GM11168 (cell line): Measurements from ENCODE around the gene RALGPS1.

Source experiments
- in situ Hi-C: fragments of 300-500 bp; cut with MboI; formaldehyde crosslinking; loops from one replicate; pipeline ENCODE4 v1.12.0; 2022; ENCODE audit warnings: low sequenced_read_pairs; ENCODE audit not compliant: unreplicated experiment

RALGPS1 gene

DNA sequence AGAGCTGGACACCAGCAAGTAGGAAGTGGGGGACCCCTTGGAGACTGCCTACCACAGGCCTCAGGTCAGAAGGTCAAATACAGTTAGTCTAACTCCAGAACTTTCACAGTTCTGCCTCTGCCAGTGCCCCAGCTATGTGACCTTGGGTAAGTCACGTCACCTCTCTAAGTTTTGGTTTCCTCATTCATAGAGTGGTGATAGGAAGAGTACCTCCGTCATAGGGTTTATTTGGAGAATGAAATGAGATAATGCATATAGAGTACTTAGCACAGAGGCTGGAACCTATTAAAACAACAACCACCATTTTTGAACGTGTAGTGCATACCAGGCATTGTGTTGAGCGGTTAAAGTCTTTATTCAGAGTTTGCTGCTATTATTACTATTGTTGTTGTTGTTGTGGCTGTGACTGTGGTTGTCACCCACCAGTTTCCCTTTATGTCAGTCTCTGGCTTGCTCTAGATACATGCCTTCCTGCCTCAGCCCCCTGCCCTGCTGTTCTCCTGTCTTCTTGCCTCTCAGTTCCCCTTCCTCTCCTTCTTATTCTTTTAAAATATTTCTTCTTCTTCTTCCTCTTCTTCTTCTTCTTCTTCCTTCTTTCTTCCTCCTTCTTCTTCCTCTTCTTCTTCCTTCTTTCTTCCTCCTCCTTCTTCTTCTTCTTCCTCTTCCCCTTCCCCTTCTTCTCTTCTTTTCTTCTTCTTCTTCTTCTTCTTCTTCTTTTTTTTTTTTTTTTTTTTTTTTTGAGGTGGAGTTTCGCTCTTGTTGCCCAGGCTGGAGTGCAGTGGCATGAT is 67.8 kb downstream of the RALGPS1 start:
- in situ Hi-C loops: no loop called here

DNA sequence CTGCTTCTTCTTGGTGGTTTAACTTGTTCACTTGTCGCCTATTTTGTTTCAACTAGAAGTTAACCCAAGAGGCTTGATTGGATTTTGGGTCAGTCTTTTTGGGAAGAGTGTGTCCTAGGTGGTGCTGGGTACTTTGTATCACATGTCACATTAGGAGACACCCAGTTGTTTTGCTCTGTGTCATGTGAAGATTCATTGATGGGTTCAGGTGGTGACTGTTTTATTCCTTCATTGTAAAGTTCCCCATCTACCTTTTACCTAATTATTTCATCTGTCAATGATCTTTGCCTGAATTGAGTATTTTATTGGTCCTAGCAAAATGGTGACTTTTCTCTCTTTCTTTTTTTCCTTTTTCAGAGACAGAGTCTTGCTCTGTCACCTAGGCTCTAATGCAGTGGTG is 69.2 kb downstream of the RALGPS1 start:
- in situ Hi-C loops: no loop called here

DNA sequence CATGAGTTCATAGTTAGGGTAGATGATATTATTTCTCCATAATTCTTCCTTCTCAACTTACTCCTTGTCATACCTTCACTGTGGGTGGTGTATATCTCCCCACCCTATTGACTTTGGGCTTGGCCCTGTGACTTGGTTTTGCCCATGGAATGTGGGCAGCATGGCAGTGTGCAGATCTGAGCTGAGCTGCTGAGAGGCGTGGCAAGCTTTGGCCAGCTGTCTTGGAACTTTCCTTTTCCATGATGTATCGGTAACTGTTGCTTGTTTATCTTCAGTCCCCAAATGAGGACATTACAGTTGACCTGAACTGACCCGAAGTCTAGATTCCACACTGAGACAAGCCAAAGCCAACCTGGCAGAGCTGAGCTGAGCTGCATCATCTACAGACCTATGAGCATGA is 70.4 kb downstream of the RALGPS1 start:
- in situ Hi-C loops: no loop called here

DNA sequence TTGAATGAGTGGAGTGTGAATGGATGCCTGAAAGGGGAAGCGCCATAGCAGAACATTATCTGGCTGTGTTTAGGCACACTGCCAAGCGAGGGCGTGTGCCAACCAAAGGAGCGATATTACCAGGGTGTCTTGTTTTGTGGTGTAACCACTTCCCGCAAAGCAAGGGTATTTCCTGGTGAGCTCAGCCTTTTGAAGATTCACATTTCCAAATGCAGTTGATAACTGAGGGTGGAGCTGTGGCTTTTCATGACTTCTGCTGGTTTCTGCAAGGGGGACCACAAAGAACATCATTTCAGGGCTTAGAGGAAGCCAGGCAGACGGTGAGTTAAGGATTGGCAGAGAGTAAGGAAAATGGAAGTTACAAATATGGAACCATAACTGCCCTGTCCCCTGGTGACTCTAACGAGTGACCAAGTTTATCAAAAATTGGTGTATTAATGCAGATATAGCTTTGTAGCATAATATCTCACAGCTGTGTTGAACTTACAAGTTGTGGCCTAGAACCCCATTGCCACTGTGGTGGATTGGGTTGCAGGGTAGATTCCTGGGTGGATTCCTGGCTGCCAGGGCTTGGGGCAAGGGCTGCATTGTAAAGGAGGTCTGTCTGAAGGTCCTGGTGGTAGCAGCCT is 71.4 kb downstream of the RALGPS1 start:
- in situ Hi-C loops: no loop called here

DNA sequence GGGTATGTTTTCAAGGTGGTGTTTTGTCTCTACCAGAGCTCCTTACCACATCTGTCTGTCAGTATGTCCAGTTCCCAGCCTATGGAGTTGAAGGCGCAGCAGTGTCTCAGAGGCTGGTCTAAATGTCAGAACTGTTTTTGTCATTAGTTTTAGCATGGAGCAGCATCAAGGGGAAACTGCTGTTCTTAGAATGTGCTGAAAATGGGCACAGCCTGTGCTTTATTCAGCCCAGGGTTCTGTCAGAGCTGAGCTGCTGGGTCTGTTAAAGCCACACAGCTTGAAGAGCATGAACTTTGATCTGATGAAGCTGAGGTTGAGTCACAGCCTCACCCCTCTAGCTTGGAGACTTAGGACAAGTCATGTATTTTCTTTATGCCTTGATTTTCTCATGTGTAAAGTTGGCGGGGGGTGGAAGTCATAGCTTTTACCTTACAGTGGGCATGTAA is 71.9 kb downstream of the RALGPS1 start:
- in situ Hi-C loops: no loop called here

DNA sequence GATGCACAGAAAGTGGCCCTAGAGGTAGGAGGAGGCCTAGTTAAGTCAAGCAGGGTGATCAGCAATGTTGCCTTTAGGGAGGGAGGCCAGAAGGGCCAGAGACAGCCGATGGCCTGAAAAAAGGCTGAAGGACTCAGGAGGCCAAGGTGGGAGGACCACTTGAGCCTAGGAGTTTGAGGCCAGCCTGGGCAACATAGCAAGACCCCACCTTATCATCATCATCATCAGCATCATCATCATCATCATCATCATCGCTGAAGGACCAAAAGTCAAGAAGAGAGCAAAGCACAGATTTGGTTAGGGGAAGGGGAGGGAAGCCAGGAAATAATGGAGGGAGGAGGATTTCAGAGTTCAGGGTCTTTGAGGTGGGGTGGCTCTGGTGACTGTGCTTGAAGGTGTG is 74.3 kb downstream of the RALGPS1 start:
- in situ Hi-C loops: no loop called here

DNA sequence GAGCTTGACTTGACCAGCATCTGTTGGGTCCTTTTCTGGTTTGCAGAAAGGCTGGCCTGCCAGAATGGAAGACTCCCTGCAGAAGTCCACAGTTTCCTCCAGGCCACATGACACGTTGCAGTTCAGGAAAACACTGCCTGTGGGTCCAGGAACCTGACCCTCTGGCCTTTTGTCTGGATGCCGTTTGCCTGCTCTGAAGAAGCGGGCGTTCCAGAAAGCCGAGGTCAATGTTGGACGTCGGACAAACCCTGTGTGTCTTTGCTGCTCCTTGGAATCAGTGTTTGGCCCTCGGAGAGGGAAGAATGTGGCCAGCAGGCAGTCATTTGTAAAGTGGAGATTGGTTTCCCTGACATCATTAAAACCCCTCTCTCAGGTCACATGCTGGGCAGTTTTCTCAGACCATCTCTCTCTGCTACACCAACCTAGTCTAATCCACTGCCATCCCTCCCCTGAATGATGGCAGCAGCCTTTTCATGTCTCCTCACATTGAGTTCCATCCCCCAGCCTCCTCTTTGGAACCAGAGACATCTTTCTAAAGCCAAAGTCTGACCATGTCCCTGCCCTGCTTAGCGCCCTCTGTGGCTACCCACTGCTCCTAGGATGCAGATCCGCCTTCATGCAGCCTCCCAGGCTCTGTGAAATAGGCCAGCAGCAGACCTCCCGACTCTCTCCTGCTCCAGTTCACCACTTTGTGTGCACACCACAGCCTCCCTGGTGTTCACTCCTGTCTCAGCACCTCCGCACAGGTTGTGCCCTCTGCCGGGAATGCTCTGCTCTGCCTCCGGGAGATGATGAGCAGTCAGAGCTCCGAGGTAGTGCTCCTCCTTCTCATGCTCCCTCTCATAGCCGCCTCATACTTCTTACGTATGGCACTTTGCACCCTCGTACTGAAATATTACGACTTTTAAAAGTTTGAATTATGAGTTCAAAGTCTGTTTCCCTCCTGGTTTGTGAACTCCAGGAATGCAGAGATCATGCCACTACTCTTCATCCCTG is 75.6 kb downstream of the RALGPS1 start:
- in situ Hi-C loops: no loop called here

DNA sequence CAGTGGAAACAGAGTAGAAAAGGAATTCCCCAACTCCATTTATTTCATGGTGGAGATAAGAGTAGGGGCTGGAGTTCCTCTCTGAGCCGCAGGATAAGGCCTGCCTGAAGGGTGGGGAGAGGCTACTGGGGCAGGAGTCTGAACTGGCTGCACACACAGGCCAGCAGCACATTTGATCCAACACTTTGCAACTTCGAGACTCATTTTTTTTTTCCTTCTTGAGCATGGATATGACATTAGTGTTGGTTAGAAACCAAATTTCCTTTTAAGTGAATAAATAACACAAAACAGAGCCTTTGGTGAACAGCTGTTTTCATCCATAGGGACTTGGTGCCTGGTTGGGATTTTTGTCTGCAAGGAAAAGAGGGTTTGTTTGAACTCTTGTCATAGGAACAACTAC is 76.6 kb downstream of the RALGPS1 start:
- in situ Hi-C loops: no loop called here

DNA sequence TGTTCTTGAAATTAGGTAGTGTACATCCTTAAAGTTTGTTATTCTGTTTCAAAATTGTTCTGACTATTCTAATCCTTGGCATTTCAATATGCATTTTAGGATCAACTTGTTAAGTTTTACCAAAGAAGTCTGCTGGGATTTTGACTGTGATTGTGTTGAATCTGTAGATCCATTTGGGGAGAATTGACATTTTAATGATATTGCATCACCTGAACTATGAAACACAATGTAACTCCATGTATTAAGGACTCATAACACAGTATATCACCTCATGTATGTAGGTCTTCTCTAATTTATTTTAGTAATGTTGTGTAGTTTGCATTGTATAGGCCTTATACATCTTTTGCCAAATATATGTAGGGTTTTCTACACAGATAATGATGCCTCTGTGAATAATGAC is 77.8 kb downstream of the RALGPS1 start:
- in situ Hi-C loops: no loop called here

DNA sequence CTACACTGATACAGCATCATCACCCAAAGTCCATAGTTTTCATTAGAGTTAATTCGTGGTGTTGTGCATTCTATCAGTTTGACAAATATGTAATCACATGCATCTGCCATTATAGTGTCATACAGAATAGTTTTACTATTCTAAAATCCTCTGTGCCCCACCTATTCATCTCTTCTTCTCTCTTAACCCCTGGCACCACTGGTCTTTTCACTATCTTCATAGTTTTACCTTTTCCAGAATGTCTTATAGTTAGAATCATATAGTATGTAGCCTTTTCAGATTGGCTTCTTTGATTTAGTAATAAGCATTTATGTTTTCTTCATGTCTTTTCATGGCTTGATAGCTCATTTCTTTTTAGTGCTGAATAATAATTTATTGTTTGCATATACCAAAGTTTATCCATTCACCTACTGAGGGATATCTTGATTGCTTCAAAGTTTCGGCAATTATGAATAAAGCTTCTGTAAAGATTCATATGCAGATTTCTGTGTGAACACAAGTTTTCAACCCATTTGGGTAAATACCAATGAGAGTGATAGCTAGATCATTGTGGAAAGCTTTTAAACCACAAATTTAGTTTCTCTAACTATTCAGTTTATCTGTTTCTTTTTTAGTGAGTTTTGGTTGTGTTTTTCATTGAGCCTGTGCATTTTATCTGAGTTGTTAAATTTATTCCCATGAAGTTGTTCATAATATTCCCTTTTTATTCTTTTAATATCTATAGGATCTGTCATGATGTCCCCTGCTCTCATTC is 84.9 kb downstream of the RALGPS1 start:
- in situ Hi-C loops: no loop called here

DNA sequence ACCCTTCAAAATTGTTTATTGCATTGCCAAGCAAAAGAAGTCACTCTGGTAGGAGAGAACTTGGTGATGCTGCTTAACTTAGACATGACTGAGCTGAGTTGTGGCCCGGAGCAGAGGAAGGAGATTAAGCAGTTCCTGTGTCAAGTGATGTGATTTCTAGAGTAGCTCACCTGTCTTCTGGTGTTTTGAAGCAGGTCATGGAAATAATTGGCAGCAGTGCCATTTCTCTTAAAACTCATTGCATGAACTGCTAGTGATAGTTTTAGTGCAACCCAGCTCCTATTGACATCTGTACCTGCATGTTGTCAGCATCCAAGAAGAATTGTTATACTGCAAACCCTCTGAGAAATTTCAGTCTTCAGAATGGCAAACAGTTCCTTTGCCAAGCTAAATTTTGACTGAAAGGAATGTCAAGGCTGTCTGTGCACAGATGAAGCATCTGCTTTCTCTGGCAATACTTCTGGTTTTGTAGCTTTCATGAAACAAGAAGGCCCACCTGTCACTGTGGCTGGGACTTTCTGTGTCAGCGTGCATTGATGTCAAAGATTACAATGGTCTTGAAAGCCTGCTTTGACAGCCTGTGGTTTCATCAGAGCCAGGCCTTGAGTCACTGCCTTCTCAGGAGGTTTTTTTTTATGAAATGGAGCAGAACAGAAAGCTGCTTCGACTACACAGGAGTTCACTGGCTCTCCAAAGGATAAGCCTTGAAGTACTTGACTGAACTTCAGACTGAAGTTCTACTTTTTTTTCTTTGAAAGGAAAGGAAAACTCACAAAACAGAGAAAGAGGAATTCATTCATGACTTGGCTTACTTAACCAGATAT is 90.6 kb downstream of the RALGPS1 start:
- in situ Hi-C loops: no loop called here

DNA sequence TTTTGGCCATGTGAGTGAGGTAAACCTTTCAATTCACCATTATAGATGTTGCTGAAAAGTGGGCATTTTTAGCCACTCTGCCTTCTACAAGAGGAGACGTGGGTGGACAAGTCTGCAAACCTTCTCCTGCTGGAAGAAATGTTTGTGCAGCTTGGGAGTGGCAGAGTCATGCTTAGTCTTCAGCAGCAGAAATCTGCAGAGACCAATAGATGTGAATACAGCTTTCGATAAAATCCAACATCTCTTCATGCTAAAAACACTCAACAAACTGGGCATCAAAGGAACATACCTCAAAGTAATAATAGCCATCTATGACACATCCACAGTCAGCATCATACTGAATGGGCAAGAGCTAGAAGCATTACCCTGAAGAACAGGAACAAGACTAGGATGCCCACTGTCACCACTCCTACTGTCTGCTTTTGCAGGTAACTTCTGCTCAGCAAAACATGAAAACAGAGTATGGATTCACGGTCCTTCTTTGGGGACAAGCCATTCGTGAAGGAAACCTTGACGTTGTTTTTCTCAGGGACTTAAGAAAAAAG is 91.3 kb downstream of the RALGPS1 start:
- in situ Hi-C loops: no loop called here

DNA sequence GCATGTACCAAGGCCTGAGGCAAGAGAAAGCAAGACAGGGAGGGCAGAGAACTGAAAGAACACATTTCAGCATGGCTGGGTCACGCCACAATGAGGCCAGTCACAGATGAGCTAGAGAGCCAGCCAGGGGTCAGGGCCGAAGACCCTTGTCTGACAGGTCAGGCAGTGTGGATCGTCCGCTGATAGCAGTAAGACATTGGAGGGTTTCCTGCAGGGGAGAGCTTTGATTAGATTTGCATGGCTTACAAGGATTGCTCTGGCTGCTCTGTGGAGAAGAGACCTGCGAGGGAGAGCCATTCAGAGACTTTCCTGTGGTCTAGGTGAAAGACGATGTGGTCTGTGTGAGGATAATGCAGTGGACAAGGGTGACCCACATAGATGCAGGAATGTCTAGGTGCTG is 93.1 kb downstream of the RALGPS1 start:
- in situ Hi-C loops: no loop called here

DNA sequence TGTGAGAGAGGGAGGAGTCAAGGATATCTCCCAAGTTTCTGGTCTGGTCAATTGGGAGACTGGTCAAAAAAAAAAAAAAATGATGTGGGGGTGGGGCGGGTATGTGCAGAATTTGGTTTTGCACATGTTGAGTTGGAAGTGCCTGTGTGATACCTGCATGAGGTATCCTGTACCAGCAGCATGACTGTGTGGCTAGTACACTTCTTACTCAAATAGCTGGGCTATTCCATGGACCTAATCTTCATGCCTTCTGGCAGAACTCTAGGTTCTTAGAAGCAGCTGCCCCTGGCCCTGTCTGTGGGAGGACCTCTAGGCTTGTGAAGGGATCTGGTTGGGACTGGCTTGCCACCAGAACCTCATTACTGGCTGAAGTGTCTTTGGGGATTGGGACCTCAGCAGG is 93.5 kb downstream of the RALGPS1 start:
- in situ Hi-C loops: no loop called here

DNA sequence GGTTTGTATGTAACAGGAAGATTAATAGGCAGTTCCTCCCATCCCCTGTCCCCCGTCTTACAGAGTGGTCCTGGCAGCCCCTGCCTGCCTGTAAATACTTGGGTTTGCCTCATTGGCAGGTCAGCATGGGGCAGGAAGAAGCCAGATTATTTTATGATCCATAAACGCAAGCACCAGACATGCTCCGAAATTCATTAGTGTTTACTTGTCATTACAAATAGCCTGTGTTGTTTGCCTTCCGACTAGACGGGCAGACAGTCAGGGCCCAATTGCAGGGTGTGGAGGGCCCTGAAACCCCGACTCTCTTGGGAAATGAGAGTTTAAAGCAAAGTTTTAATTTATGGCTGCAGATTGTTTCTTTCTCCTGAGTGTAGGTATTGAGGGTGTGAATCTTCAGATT is 97.2 kb downstream of the RALGPS1 start:
- in situ Hi-C loops: no loop called here

DNA sequence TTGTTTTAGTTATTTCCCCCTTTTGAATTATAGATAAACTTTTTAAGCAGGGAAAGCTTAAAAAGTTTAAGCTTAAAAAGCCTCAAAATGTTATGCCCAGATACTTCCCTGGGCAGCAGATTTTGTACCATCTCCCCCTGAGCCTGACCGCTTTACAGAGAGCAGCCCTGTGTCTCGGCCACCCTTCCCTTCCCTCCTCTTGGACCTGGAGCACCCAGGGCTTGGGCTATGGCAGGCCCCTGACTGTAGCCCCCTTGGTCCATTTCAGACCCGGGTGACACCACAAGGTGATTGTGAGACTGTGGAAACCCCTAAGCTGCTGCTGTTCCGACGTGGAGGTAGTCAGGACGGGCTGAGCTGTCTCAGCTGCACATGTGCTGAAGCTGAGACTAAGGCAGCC is 97.7 kb downstream of the RALGPS1 start:
- in situ Hi-C loops: no loop called here

DNA sequence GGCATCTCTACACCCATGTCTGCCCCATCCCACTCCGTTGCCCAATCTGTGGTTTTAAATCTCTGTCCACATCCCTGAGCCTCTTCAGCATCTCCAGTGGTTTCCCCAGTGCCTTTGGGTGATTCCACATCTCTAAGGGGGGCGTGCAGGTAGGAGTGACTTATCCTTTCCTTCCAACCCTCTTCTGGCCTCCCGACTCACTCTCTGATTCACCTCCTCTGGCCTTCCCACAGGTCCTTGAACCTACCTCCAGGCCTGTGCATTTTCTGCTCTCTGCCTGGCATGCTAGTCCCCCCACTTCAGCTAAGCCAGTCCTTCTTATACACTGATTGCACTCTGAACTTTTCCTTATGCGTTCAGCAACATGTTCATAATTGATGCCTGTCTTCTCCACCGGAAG is 99.0 kb downstream of the RALGPS1 start:
- in situ Hi-C loops: no loop called here

DNA sequence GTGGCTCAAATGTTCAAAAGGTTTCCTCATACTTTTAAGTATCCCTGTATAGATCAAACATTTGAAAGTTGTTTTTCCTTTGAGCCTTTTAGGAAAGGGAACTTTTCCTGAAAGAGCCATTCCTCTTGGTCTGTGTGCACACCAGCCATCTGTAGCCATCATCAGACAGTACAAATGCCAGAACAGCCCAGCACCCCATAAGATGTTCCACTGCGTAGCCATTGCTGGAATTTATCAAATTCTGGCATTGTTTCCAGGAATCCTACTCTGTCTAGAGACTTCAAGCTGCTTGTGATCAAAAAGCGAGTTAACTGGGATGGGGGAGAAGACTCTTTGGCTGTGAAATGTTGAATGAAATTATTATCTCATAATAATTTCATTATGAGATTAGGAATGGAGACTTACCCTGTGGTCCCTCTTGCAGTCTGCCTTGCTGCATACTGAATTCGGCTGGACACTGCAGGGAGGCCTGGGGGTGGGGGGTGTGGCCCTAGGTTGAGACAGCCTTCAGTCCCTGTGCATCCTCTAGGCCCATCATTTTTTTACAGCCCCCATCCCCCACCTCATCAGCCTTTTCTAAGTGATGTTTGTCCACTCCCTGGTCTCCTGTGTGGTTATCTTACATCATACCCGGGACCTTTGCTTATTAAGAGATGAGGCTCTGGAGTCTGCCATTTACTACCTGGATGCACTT is 99.8 kb downstream of the RALGPS1 start:
- in situ Hi-C loops: no loop called here
